Right renal cortex interstitium (tissue), 3 donors: Measurements from ENCODE around the gene ZBED1. TPM values are rescaled to one million over a fixed set of nuclear protein-coding genes. Genes with fewer than 3 reads are reported as not detected.
"Not testable (repeated sequence)": the region's sequence is repeated elsewhere in the genome, so short reads cannot be mapped to it uniquely, and the experiment has no call there.

Experiments used
- DNase-seq, 3 donors: peaks; one replicate each; pipeline ENCODE4 v3.0.0-alpha.2; 2013; ENCODE audit warnings: low read depth in 3 of 3, low spot score in 2 of 3
- polyA plus RNA-seq, 3 donors: library from polyadenylated mRNA; unstranded; fragments of 120-200 nt; gene quantifications; one replicate each; pipeline ENCODE4 v1.2.1, GENCODE V29; 2013; ENCODE audit not compliant: insufficient read length in 3 of 3

The ZBED1 gene
- polyA plus RNA-seq, 3 donors, result 41.5 to 45.9 (median 44.4) TPM

DNA sequence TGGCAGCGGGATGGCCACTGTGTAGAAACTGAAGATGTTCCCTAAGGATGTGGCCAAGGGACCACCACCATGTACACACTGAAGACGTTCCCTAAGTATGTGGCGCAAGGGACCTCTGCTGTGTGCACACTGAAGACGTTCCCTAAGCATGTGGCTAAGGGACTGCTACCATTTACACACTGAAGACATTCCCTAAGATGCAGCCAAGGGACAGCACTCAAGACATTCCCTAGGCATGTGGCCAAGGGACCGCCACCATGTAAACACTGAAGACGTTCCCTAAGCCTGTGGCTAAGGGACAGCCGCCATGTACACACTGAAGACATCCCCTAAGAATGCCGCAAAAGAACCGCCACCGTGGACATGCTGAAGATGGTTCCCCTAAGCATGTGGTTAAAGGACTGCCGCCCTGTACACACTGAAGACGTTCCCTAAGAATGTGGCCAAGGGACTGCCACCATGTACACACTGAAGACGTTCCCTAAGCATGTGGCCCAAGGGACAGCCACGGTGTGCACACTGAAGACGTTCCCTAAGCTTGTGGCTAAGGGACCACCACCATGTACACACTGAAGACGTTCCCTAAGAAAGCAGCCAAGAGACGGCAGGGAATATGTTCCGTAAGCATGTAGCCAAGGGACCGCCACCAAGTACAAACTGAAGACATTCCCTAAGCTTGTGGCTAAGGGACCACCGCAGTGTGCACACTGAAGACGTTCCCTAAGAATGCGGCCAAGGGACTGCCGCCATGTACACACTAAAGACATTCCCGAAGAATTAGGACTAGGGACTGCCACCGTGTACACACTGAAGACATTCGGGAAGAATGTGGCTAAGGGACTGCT, 43.3 kb downstream of the ZBED1 start:
- DNase-seq, result no peak

- not testable (repeated sequence) for DNase-seq
Observed at GRCh38 chrX:2456091-2456490, 44.7 kb downstream of the ZBED1 start.

DNA sequence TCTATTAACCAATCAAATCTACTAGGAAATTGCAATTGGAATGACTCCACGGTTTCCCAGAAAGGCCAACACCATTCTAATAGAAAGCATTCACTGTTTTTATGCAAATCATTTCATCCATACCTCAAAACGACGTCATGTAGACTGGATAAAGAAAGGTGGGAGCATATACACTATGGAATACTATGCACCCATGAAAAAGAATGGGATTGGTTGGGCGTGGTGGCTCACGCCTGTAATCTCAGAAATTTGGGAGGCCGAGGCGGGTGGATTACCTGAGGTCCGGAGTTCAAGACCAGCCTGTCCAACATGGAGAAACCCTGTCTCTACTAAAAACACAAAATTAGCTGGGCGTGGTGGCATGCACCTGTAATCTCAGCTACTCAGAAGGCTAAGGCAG, 46.2 kb downstream of the ZBED1 start:
- not testable (repeated sequence) for DNase-seq

DNA sequence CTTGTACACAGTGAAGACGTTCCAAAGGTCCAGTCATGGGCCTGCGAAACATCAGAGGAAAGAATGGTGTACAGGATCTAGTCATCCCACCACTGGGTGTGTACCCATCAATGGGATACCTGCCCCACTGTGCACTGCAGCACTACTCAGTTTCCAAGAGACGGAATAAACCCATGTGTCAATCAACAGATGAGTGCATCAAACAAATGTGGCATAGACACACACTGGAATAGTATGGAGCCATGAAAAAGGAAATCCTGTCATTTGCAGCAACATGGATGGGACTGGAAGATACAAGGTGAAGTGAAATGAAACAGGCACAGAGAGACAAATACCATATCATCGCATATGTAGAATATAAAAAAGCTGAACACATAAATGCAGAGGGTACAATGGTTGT, 48.0 kb downstream of the ZBED1 start:
- no peak for DNase-seq

DNA sequence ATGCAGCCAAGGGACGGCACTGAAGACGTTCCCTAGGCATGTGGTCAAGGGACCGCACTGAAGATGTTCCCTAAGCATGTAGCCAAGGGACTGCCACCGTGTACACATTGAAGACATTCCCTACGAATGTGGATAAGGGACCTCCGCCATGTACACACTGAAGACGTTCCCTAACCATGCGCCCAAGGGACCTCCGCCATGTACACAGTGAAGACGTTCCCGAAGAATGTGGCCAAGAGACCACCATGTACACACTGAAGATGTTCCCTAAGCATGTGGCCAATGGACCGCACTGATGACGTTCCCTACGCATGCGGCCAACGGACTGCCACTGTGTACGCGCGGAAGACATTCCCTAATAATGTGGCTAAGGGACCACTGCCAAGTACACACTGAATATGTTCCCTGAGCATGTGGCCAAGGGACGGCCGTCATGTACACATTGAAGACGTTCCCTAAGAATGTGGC, 48.4 kb downstream of the ZBED1 start:
- DNase-seq, result no peak

- no peak for DNase-seq
Observed at GRCh38 chrX:2451501-2452316, 49.1 kb downstream of the ZBED1 start.

- DNase-seq, result no peak
Observed at GRCh38 chrX:2450681-2451080, 50.1 kb downstream of the ZBED1 start.

GRCh38 chrX:2449135-2449886, 51.5 kb downstream of the ZBED1 start:
- no peak for DNase-seq

DNA sequence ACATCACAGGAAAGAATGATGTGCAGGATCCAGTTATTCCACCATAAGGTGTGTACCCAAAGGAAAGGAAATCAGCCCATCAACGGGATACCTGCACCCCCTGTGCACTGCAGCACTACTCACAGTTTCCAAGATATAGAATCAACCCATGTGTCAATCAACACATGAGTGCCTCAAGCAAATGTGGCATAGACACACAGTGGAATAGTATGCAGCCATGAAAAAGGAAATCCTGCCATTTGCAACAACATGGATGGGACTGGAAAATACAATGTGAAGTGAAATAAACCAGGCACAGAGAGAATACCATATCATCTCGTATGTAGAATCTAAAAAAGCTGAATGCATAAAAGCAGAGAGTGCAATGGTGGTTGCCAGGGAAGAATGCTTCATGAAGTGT, 53.3 kb downstream of the ZBED1 start:
- no peak for DNase-seq

DNA sequence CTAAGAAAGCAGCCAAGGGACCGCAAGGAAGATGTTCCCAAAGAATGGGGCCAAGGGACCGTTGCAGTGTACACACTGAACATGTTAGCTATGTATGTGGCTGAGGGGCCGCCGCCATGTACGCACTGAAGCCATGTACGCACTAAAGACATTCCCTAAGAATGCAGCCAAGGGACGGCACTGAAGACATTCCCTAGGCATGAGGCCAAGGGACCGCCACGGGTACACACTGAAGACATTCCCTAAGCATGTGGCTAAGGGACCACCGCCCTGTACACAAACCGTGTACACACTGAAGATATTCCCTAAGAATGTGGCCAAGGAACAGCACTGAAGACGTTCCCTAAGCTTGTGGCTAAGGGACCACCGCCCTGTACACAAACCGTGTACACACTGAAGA, 54.0 kb downstream of the ZBED1 start:
- DNase-seq, result no peak

- no peak for DNase-seq
Observed at GRCh38 chrX:2445662-2446623, 54.8 kb downstream of the ZBED1 start.

DNA sequence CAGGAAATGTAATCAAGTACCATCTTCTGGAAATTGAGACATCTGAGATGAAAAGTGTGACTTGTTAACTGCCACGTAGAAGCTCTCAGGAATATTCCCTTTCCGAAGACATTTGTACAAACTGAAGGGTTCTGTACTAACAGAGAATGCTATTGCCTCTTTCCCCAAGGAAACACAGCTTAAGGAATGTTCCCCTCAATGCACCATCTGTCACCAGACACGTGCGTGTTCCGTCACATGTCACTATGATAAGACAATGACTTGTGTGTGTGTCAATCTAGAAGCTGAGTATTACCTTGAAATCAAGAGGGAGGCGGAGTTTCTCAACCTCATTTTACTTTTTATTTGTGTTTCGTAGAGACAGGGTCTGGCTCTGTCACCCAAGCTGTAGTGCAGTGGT, 58.1 kb downstream of the ZBED1 start:
- DNase-seq, result no peak

GRCh38 chrX:2441466-2441865, 59.3 kb downstream of the ZBED1 start:
- DNase-seq, result no peak

DNA sequence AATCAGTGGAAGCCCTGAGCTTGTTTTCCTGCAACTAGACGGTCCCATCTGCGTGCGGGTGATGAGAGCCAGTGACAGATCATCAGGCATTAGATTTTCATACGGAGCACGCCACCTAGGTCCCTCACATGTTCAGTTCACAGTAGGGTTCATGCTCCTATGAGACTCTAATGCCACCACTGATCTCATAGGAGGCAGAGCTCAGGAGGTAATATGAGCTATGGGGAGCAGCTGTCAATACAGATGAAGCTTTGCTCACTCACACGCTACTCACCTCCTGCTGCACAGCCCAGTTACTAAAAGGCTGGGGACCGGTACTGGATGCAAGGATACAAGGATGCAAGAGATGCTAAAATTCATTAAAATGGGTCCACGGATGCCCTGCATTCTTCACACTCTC, 61.2 kb downstream of the ZBED1 start:
- DNase-seq, result no peak

Other genes with a start within 250 kb of the ZBED1 start
- gene DHRSX, start within 50 bp of the ZBED1 start, polyA plus RNA-seq, result 10 to 100 TPM; 27.2 to 34.9 (median 34.5) TPM
- gene CD99, start 190.3 kb upstream of the ZBED1 start, polyA plus RNA-seq, result 100 to 1,000 TPM; 189 to 220 (median 206) TPM